HepG2 (cell line): ENCODE data around the gene HCRTR1. TPM values are rescaled to one million over a fixed set of nuclear protein-coding genes. Genes with fewer than 3 reads are reported as not detected.
A peak's percentile ranks its signal among the peaks of the same experiment; 100 is the strongest.

Experiments
- ATAC-seq: fragments of 200-7000 bp; cut with Tn5 transposase; 3 replicates; pipeline ENCODE4 v1.9.1; 2020; ENCODE audit warnings: mild to moderate bottlenecking, moderate library complexity
- BruUV-seq: library from RNA; stranded (reverse); fragments of 400-500 nt; replicated peaks from 2 replicates; lab custom pipeline; 2021; lab: Mats Ljungman, UMichigan
- CTCF ChIA-PET: fragments of 300-600 bp; formaldehyde crosslinking; extraction: SDS; loops from one replicate; lab custom pipeline; 2021; ENCODE audit warnings: low total read pairs, inconsistent platforms, low intra/inter-chr PET ratio; lab: Yijun Ruan, JAX
- POLR2A ChIA-PET: fragments of 350-600 bp; sonication (Branson Sonifier 250); formaldehyde crosslinking; loops from one replicate; lab custom pipeline; 2020; ENCODE audit warnings: antibody characterized with exemption, inconsistent platforms; lab: Yijun Ruan, JAX
- DNase-seq: peaks from one replicate; pipeline ENCODE4 v3.0.0-alpha.2; 2015; ENCODE audit warnings: low spot score
- FAIRE-seq: peaks from 3 replicates; lab custom pipeline; 2011; peaks lifted over from hg19 to GRCh38; lab: Jason Lieb, UNC
- H2AFZ ChIP-seq: one replicate; pipeline ENCODE4 v1.6.1; 2011; ENCODE audit warnings: low read length, inconsistent platforms
- H3K27ac ChIP-seq: fragments of 300-600 bp; 3 replicates; pipeline ENCODE4 v1.8.0; 2011; ENCODE audit warnings: mixed run types, mild to moderate bottlenecking, mixed read lengths, low read length, inconsistent platforms; ENCODE audit not compliant: insufficient read depth; ENCODE audit errors: extremely low read length
- H3K27me3 ChIP-seq, 2 experiments: fragments of 200-600 bp in 1 of 2; 2 replicates in 1 of 2; 3 replicates in 1 of 2; pipeline versions ENCODE4 v1.6.0 to v1.8.0; 2011; ENCODE audit warnings: low read length in 2 of 2, mild to moderate bottlenecking in 2 of 2, moderate library complexity in 2 of 2, inconsistent platforms in 1 of 2; ENCODE audit not compliant: insufficient read depth in 2 of 2, control insufficient read depth in 1 of 2
- H3K36me3 ChIP-seq, 2 experiments: fragments of 200-600 bp in 1 of 2; replicated peaks in 1 of 2; 2 replicates in 1 of 2; 3 replicates in 1 of 2; pipeline versions ENCODE4 v1.5.1 to v1.8.0; 2011; ENCODE audit warnings: low read length in 2 of 2, inconsistent platforms in 1 of 2; ENCODE audit not compliant: insufficient read depth in 2 of 2, control insufficient read depth in 1 of 2
- H3K4me1 ChIP-seq: 2 replicates; pipeline ENCODE4 v1.5.1; 2012; ENCODE audit warnings: low read length, inconsistent platforms; ENCODE audit not compliant: insufficient read depth
- H3K4me2 ChIP-seq: 2 replicates; pipeline ENCODE4 v1.6.0; 2011; ENCODE audit warnings: low read depth, low read length, inconsistent platforms
- H3K4me3 ChIP-seq, 3 experiments: fragments of 200-600 bp in 1 of 3; sonication (generic), shearing (Covaris generic) in 1 of 3; replicated peaks in 1 of 3; 2 replicates each; pipeline ENCODE4 v1.5.1; 2011 to 2016; ENCODE audit warnings: low read length in 3 of 3, inconsistent platforms in 2 of 3, low read depth in 2 of 3, mild to moderate bottlenecking in 2 of 3, control low read depth in 1 of 3, mixed read lengths in 1 of 3; ENCODE audit not compliant: insufficient read depth in 1 of 3
- H3K79me2 ChIP-seq: one replicate; pipeline ENCODE4 v1.6.1; 2011; ENCODE audit warnings: low read length, inconsistent platforms; ENCODE audit not compliant: insufficient read depth
- H3K9ac ChIP-seq: 2 replicates; pipeline ENCODE4 v1.6.0; 2011; ENCODE audit warnings: mild to moderate bottlenecking, low read depth, low read length, inconsistent platforms; ENCODE audit not compliant: insufficient read depth
- H3K9me3 ChIP-seq: 2 replicates; pipeline ENCODE4 v1.5.1; 2012; ENCODE audit warnings: mild to moderate bottlenecking, low read length
- H4K20me1 ChIP-seq: 2 replicates; pipeline ENCODE4 v1.6.0; 2011; ENCODE audit warnings: inconsistent platforms, mild to moderate bottlenecking, low read length, moderate library complexity; ENCODE audit not compliant: insufficient read depth
- ATF2 ChIP-seq: sonication (generic); formaldehyde crosslinking; IDR thresholded peaks from 2 replicates; pipeline ENCODE4 v1.4.0; 2020; ENCODE audit warnings: missing genetic modification reagents
- HNRNPL ChIP-seq: fragments of 200-400 bp; formaldehyde crosslinking; IDR thresholded peaks from 2 replicates; pipeline ENCODE4 v1.6.1; 2017; ENCODE audit warnings: mild to moderate bottlenecking, low read depth, low read length
- RBFOX2 ChIP-seq: fragments of 200-400 bp; formaldehyde crosslinking; IDR thresholded peaks from 2 replicates; pipeline ENCODE4 v1.6.1; 2017; ENCODE audit warnings: low read depth, mild to moderate bottlenecking, low read length
- ZFAT ChIP-seq: sonication (generic); formaldehyde crosslinking; conservative IDR thresholded peaks from 2 replicates; pipeline ENCODE4 v1.8.1; 2023; ENCODE audit warnings: missing genetic modification reagents, inconsistent platforms
- WGBS: methylation state at CpG from one replicate; pipeline ENCODE4 v1.1.6; 2017; ENCODE audit warnings: low lambda C conversion rate; 5-methylcytosine and 5-hydroxymethylcytosine counted together
- in situ Hi-C: cut with HindIII; loops from 2 replicates; pipeline ENCODE4 v1.10.0; 2017; ENCODE audit warnings: low pct_unique_long_range_greater_than_20kb; ENCODE audit not compliant: extremely low pct_ligation_motif_present
- intact Hi-C: fragments of 100-400 bp; cut with micrococcal nuclease; formaldehyde crosslinking; loops from one replicate; pipeline ENCODE4 v1.10.0; 2022; ENCODE audit not compliant: unreplicated experiment
- polyA plus RNA-seq, 8 experiments: library from polyadenylated mRNA; depleted of rRNA in 3 of 8; stranded (reverse) in 7 of 8; unstranded in 1 of 8; fragments of >200 nt; fragmentation: Illumina TruSeq in 4 of 8; extraction: Trizol in 4 of 8; gene quantifications; 2 replicates each; pipeline versions ENCODE4 v1.2.1 to v1.2.3, GENCODE V29; 2011 to 2016; ENCODE audit warnings: low read depth in 4 of 8, missing spikeins in 1 of 8, mixed read lengths in 1 of 8; ENCODE audit not compliant: insufficient read depth in 1 of 8
- total RNA-seq, 5 experiments: library from RNA; depleted of rRNA; stranded (reverse); fragments of >200 nt; fragmentation: Illumina TruSeq; extraction: Trizol; gene quantifications; 2 replicates each; pipeline ENCODE4 v1.2.3, GENCODE V29; 2016; ENCODE audit warnings: low read depth in 1 of 5

Gene HCRTR1
- total and polyA plus RNA-seq, 2 of the 13 experiments (the other 11 are each of a cell fraction or from before 2014, with no cell fraction given), result not detected

DNA sequence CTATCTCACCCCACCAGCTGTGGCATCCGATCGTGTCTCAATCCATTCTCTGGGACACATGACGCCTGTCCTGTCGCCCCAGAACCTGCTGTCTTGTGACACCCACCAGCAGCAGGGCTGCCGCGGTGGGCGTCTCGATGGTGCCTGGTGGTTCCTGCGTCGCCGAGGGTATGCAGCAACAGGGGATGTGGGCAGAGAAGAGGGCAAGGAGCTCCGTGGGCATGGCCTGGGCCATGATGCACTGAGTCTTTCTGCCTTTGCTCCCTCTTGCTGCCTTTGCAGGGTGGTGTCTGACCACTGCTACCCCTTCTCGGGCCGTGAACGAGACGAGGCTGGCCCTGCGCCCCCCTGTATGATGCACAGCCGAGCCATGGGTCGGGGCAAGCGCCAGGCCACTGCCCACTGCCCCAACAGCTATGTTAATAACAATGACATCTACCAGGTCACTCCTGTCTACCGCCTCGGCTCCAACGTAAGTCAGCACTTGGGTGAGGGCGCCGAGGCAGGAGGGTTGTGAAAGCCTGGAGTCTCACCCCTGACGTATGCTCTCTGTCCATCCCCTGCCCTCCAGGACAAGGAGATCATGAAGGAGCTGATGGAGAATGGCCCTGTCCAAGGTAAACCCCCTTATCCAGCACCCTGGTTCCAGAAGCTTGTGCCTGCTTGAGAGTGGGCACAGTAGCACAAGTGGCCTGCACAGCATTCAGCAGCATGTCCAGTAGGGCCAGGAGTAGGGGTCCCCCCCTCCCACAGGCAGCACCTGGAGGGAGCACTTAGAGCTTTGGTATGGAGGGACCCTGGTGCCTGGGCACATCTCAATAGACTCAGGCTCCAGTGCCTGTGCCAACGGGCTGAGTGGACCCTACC, 32.4 kb upstream of the HCRTR1 start:
- H3K9ac ChIP-seq, result no peak overlapping the region
- H3K27me3 ChIP-seq, result no peaks in the 10 kb centered on the region
- no peak overlapping the region for H3K27ac ChIP-seq
- TF ChIP-seq HNRNPL (peak; percentile 71; the same call in 1 of the 2 replicates), ATF2 (CRISPR knock-in tag) (0 out of 2 replicates have a peak, but pooled peaks have one; percentile 0), ZFAT (CRISPR knock-in tag) (no peak), RBFOX2 (peak; percentile 57)
- FAIRE-seq (no peak), ATAC-seq (no peak), DNase-seq (no peak)
- H3K4me1 ChIP-seq, result peaks cover 39% of the 10 kb centered on the region
- no TSS peak for BruUV-seq
- intact Hi-C loops (no loop called here), in situ Hi-C loops (no loop called here)
- no peaks in the 10 kb centered on the region for H3K9me3 ChIP-seq
- no peak overlapping the region for H3K4me3 ChIP-seq
- no peak overlapping the region for H2AFZ ChIP-seq
- CTCF ChIA-PET, result no interaction called here
- H3K36me3 ChIP-seq, result peaks cover 4 to 22% of the 10 kb centered on the region in 2 experiments; a peak in 3 of 5 replicates
- 0 out of 2 replicates have a peak, but pooled peaks cover 2% of the 10 kb centered on the region for H4K20me1 ChIP-seq
- no peak overlapping the region for H3K4me2 ChIP-seq
- 98% methylated on average over 20 of the region's 27 CpGs for WGBS
- H3K79me2 ChIP-seq, result no peaks in the 10 kb centered on the region
- POLR2A ChIA-PET, result interaction anchor here (1.1 to 2.4 kb wide), 2 partner anchors 10 to 12 kb away, joined by 3 to 22 read pairs; partner anchors contain the start of gene TINAGL1
